ENCODE results near the gene DBNL. TPM values are rescaled to one million over a fixed set of nuclear protein-coding genes. Genes with fewer than 3 reads are reported as not detected.

The DBNL gene
- total RNA-seq, 1 donor from 2014 or later: 177 TPM

GRCh38 chr7:44081266-44081748, 36.8 kb downstream of the DBNL start:
- no peak for TF ChIP-seq CTCF (IDR thresholded peaks at IDR 0.05)
- peak overlapping the region; percentile 66 to 84 for H3K4me3 ChIP-seq
- H3K4me1 ChIP-seq: peaks cover 9 to 42% of the 10 kb centered on the region in 2 donors
- H3K36me3 ChIP-seq: peaks cover 34 to 43% of the 10 kb centered on the region in 2 donors
- intact Hi-C loops (cut with DNase I): no loop called here
- no peaks in the 10 kb centered on the region for H3K27me3 ChIP-seq
- DNase-seq (ENCODE audit: low spot score in 2 of 2): no peak
- H3K27ac ChIP-seq: peak overlapping the region; percentile 91
- H3K9me3 ChIP-seq: no peaks in the 10 kb centered on the region

GRCh38 chr7:44082541-44083207, 38.2 kb downstream of the DBNL start:
- Histone ChIP-seq H3K9me3 (no peaks in the 10 kb centered on the region), H3K27ac (peak overlapping the region; percentile 91 to 100), H3K4me1 (peaks cover 18 to 56% of the 10 kb centered on the region in 2 donors), H3K27me3 (no peaks in the 10 kb centered on the region), H3K36me3 (peaks cover 20 to 30% of the 10 kb centered on the region in 2 donors), H3K4me3 (peak overlapping the region; percentile 66 to 84)
- intact Hi-C loops (cut with DNase I): loop anchor here (1.0 kb wide), 3 partner anchors 21 to 64 kb away; partner anchors contain the start of gene POLD2
- TF ChIP-seq CTCF (IDR thresholded peaks at IDR 0.05): no peak
- DNase-seq (ENCODE audit: low spot score in 2 of 2): peak; percentile 98 to 100

GRCh38 chr7:44083796-44084195, 39.3 kb downstream of the DBNL start:
- H3K27me3 ChIP-seq: no peaks in the 10 kb centered on the region
- intact Hi-C loops (cut with DNase I): no loop called here
- H3K36me3 ChIP-seq: peaks cover 9 to 19% of the 10 kb centered on the region in 2 donors
- no peak for TF ChIP-seq CTCF (IDR thresholded peaks at IDR 0.05)
- peaks cover 27 to 64% of the 10 kb centered on the region in 2 donors for H3K4me1 ChIP-seq
- DNase-seq (ENCODE audit: low spot score in 2 of 2): no peak
- no peak overlapping the region for H3K4me3 ChIP-seq
- H3K9me3 ChIP-seq: no peaks in the 10 kb centered on the region
- peak overlapping the region; percentile 91 to 100 for H3K27ac ChIP-seq

- Histone ChIP-seq H3K4me3 (no peak overlapping the region), H3K27me3 (no peaks in the 10 kb centered on the region), H3K9me3 (no peaks in the 10 kb centered on the region), H3K36me3 (peaks cover under 1 to 11% of the 10 kb centered on the region in 2 donors), H3K27ac (peak overlapping the region; percentile 91 to 100), H3K4me1 (peaks cover 32 to 72% of the 10 kb centered on the region in 2 donors)
- TF ChIP-seq CTCF (IDR thresholded peaks at IDR 0.05): no peak
- intact Hi-C loops (cut with DNase I): no loop called here
- DNase-seq (ENCODE audit: low spot score in 2 of 2): no peak
These were observed 40.2 kb downstream of the DBNL start for GRCh38 chr7:44084701-44085100.

GRCh38 chr7:44085546-44085945, 41.0 kb downstream of the DBNL start:
- Histone ChIP-seq H3K4me3 (no peak overlapping the region), H3K27me3 (no peaks in the 10 kb centered on the region), H3K9me3 (no peaks in the 10 kb centered on the region), H3K36me3 (peaks cover 0 to 2% of the 10 kb centered on the region in 2 donors), H3K27ac (peak overlapping the region; percentile 91 to 100), H3K4me1 (peaks cover 34 to 77% of the 10 kb centered on the region in 2 donors)
- no peak for TF ChIP-seq CTCF (IDR thresholded peaks at IDR 0.05)
- DNase-seq (ENCODE audit: low spot score in 2 of 2): no peak
- intact Hi-C loops (cut with DNase I): no loop called here
